ENCODE data around the gene PCDHA5.
"Not testable (repeated sequence)": the region's sequence is repeated elsewhere in the genome, so short reads cannot be mapped to it uniquely, and the experiment has no call there.

The PCDHA5 gene

GRCh38 chr5:140840978-140841962 is 19.9 kb downstream of the PCDHA5 start, which contains the start of gene PCDHA8:
PCDHA8 (plus strand) TSS chr5:140841187; CDS start chr5:140841322, 135 bp downstream.
- Mint-ChIP-seq H3K4me3 (no peak within 1 kb of the TSS), H3K27me3 (peaks cover 26% of the 10 kb centered on the region), H3K27ac (no peak within 1 kb of the TSS), H3K36me3 (no peaks in the 10 kb centered on the region), H3K4me1 (no peaks in the 10 kb centered on the region), H3K9me3 (peaks cover 3% of the 10 kb centered on the region)
- no peak for ATAC-seq

DNA sequence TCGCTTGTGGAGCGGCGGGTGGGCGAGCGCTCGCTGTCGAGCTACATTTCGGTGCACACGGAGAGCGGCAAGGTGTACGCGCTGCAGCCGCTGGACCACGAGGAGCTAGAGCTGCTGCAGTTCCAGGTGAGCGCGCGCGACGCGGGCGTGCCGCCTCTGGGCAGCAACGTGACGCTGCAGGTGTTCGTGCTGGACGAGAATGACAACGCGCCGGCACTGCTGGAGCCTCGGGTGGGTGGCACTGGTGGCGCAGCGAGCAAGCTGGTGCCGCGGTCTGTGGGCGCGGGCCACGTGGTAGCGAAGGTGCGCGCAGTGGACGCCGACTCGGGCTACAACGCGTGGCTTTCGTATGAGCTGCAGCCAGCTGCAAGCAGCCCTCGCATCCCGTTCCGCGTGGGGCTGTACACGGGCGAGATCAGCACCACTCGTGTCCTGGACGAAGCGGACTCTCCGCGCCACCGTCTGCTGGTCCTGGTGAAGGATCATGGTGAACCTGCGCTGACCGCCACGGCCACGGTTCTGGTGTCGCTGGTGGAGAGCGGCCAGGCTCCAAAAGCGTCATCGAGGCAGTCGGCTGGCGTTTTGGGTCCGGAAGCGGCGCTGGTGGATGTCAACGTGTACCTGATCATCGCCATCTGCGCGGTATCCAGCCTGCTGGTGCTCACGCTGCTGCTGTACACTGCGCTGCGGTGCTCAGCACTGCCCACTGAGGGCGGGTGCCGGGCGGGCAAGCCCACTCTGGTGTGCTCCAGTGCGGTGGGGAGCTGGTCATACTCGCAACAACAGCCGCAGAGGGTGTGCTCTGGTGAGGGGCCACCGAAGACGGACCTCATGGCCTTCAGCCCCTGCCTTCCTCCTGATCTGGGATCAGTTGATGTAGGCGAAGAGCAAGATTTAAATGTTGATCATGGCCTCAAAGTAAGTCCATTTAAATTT is 21.7 kb downstream of the PCDHA5 start:
- Mint-ChIP-seq H3K27me3 (peaks cover 35% of the 10 kb centered on the region), H3K36me3 (no peaks in the 10 kb centered on the region), H3K4me3 (no peak overlapping the region), H3K9me3 (no peaks in the 10 kb centered on the region), H3K4me1 (no peaks in the 10 kb centered on the region), H3K27ac (no peak overlapping the region)
- no peak for ATAC-seq

GRCh38 chr5:140848139-140849102 is 27.0 kb downstream of the PCDHA5 start, which contains the start of gene PCDHA9:
PCDHA9 (plus strand) TSS chr5:140848382; CDS start chr5:140848496, 114 bp downstream.
- H3K27me3 Mint-ChIP-seq: peaks cover 34% of the 10 kb centered on the region
- H3K27ac Mint-ChIP-seq, H3K36me3 Mint-ChIP-seq, H3K4me1 Mint-ChIP-seq, H3K9me3 Mint-ChIP-seq, H3K4me3 Mint-ChIP-seq, ATAC-seq: not testable (repeated sequence)

GRCh38 chr5:140849831-140850634 is 28.6 kb downstream of the PCDHA5 start:
- ATAC-seq, H3K27ac Mint-ChIP-seq, H3K4me3 Mint-ChIP-seq, H3K9me3 Mint-ChIP-seq, H3K4me1 Mint-ChIP-seq, H3K36me3 Mint-ChIP-seq: not testable (repeated sequence)
- H3K27me3 Mint-ChIP-seq: peaks cover 35% of the 10 kb centered on the region

GRCh38 chr5:140855772-140856674 is 34.6 kb downstream of the PCDHA5 start, which contains the start of gene PCDHA10:
PCDHA10 (plus strand) TSS chr5:140855897; CDS start chr5:140856049, 152 bp downstream.
- Mint-ChIP-seq H3K4me3 (no peak within 1 kb of the TSS), H3K36me3 (no peaks in the 10 kb centered on the region), H3K27me3 (peaks cover 10% of the 10 kb centered on the region), H3K27ac (no peak within 1 kb of the TSS), H3K9me3 (peaks cover 6% of the 10 kb centered on the region), H3K4me1 (no peaks in the 10 kb centered on the region)
- no peak for ATAC-seq

DNA sequence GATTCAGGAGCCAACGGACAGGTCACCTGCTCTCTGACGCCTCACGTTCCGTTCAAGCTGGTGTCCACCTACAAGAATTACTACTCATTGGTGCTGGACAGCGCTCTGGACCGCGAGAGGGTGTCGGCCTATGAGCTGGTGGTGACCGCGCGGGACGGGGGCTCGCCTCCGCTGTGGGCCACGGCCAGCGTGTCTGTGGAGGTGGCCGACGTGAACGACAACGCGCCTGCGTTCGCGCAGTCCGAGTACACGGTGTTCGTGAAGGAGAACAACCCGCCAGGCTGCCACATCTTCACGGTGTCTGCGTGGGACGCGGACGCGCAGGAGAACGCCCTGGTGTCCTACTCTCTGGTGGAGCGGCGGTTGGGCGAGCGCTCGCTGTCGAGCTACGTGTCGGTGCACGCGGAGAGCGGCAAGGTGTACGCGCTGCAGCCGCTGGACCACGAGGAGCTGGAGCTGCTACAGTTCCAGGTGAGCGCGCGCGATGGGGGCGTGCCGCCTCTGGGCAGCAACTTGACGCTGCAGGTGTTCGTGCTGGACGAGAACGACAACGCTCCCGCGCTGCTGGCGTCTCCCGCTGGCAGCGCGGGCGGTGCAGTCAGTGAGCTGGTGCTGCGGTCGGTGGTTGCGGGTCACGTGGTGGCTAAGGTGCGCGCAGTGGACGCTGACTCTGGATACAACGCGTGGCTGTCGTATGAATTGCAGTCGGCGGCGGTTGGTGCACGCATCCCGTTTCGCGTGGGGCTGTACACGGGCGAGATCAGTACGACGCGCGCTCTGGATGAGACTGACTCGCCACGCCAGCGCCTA is 36.0 kb downstream of the PCDHA5 start:
- H3K36me3 Mint-ChIP-seq: no peaks in the 10 kb centered on the region
- peaks cover 10% of the 10 kb centered on the region for H3K27me3 Mint-ChIP-seq
- H3K4me1 Mint-ChIP-seq: no peaks in the 10 kb centered on the region
- no peak overlapping the region for H3K27ac Mint-ChIP-seq
- no peak overlapping the region for H3K4me3 Mint-ChIP-seq
- H3K9me3 Mint-ChIP-seq: peaks cover 6% of the 10 kb centered on the region
- ATAC-seq: no peak

GRCh38 chr5:140857987-140858240 is 36.5 kb downstream of the PCDHA5 start:
- ATAC-seq: no peak
- Mint-ChIP-seq H3K27ac (no peak overlapping the region), H3K27me3 (peaks cover 6% of the 10 kb centered on the region), H3K36me3 (no peaks in the 10 kb centered on the region), H3K4me3 (no peak overlapping the region), H3K4me1 (no peaks in the 10 kb centered on the region), H3K9me3 (peaks cover 6% of the 10 kb centered on the region)

- H3K36me3 Mint-ChIP-seq: no peaks in the 10 kb centered on the region
- no peak for ATAC-seq
- H3K27ac Mint-ChIP-seq: no peak overlapping the region
- H3K4me3 Mint-ChIP-seq: no peak overlapping the region
- H3K27me3 Mint-ChIP-seq: no peaks in the 10 kb centered on the region
- no peaks in the 10 kb centered on the region for H3K9me3 Mint-ChIP-seq
- H3K4me1 Mint-ChIP-seq: no peaks in the 10 kb centered on the region
Observed at GRCh38 chr5:140862441-140863295, 41.3 kb downstream of the PCDHA5 start.

GRCh38 chr5:140868721-140869554 is 47.5 kb downstream of the PCDHA5 start, which contains the start of gene PCDHA11:
PCDHA11 (plus strand) TSS chr5:140868957; CDS start chr5:140869104, 147 bp downstream.
- no peaks in the 10 kb centered on the region for H3K9me3 Mint-ChIP-seq
- no peaks in the 10 kb centered on the region for H3K4me1 Mint-ChIP-seq
- H3K36me3 Mint-ChIP-seq: no peaks in the 10 kb centered on the region
- H3K4me3 Mint-ChIP-seq: no peak within 1 kb of the TSS
- ATAC-seq: no peak
- no peak within 1 kb of the TSS for H3K27ac Mint-ChIP-seq
- H3K27me3 Mint-ChIP-seq: no peaks in the 10 kb centered on the region

DNA sequence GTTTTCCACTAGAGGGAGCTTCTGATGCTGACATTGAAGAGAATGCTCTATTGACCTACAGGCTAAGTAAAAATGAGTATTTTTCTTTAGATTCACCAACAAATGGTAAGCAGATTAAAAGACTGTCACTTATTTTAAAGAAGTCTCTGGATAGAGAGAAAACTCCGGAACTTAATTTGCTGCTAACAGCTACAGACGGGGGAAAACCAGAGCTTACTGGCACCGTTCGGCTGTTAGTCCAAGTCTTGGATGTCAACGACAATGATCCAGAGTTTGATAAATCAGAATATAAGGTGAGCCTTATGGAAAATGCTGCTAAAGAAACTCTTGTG is 48.1 kb downstream of the PCDHA5 start:
- no peaks in the 10 kb centered on the region for H3K4me1 Mint-ChIP-seq
- H3K9me3 Mint-ChIP-seq: no peaks in the 10 kb centered on the region
- ATAC-seq: no peak
- H3K36me3 Mint-ChIP-seq: no peaks in the 10 kb centered on the region
- H3K27ac Mint-ChIP-seq: no peak overlapping the region
- no peak overlapping the region for H3K4me3 Mint-ChIP-seq
- H3K27me3 Mint-ChIP-seq: no peaks in the 10 kb centered on the region

All from stimulated activated memory B cell treated with anti-CD40 and anti-IgM and Interleukin-4, amounts not matched to agents 10 μg/mL and 1 μg/mL and 100 μg/mL, for 72 hours (primary cell).